GM21390 (cell line): ENCODE measurements around the gene CEP112.

ENCODE experiments used
- ATAC-seq: cut with Tn5 transposase; IDR thresholded peaks from one replicate; pipeline ENCODE4 v1.9.1; 2021; ENCODE audit not compliant: unreplicated experiment

Gene CEP112

DNA sequence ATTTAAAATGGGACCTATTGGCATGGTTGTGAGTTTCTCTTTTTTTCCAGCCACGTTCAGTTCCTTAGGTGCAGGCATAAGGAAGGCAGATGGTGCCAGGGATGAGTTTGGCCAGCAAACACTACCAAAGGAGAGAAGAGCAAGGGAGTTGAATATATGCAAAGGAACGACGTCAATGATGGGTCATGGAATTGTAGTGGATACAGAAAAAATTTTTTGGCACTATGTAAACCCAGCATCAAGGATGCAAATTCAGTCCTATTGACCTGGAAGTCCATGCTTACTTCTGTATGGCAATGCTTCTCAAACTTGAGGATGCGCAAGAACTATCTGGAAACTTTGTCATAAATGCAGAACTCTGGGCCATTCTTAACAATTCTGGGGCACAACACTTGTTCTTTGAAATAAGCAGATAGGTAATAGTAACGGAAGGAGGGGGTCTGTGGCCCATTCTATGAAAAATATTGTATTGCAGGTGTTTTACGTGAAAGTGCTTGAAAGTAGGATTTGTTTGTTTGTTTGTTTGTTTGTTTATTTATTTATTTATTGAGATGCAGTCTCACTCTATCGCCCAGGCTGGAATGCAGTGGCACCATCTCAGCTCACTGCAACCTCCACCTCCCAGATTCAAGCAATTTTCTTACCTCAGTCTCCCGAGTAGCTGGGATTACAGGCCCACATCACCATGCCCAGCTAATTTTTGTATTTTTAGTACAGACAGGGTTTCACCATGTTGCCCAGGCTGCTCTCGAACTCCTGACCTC is 19.3 kb upstream of the CEP112 start:
- no peak for ATAC-seq

DNA sequence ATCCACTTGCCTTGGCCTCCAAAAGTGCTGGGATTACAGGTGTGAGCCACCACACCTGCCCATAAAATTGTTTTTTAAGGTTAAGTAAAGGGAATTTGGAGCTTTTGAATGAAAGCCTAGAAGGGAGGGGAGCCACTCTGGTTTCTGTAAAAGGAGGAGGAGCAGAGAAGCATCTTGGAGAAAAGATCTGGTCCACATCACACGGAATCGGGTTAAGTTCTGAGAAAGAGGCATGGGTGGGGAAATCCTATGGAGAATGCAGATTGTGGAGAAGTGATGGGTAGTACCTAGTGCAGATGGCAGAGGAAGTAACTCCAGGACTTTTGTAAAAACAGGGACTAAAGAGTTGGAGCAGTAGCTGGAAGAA is 18.3 kb upstream of the CEP112 start:
- no peak for ATAC-seq

GRCh38 chr17:66207936-66208335 is 16.0 kb upstream of the CEP112 start:
- no peak for ATAC-seq

- no peak for ATAC-seq
Measured at GRCh38 chr17:66203274-66204015, 11.5 kb upstream of the CEP112 start.

DNA sequence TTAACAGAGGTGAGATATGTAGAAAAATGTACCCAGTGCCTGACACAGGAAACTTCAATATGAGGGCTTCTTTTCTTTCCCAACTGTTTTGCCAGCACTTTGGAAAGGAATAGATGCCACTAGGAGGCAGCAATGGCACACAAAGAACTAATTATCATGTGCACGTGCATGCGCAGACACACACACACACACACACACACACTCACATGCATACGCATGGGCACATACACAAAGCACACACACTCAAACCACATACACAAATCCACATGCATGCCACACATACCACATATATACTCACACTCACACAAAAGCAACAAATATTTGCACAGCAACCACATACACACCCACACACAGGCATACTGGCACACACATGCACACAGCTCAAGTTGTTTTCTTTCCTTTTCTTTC is 8.8 kb upstream of the CEP112 start:
- ATAC-seq, result no peak

DNA sequence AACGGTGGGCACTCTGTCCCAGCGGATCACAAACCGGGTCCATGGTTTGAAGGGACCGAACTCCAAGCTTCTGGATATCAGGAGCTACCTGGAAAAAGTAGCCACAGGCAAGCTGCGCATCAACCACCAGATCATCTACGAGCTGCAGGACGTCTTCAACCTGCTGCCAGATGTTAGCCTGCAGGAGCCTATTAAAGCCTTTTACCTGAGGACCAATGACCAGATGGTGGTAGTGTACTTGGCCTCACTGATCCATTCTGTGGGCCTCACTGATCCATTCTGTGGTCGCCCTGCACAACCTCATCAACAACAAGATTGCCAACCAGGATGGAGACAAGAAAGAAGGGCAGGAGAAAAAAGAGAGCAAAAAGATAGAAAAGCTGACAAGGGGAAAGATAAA is 6.3 kb upstream of the CEP112 start:
- ATAC-seq, result no peak

DNA sequence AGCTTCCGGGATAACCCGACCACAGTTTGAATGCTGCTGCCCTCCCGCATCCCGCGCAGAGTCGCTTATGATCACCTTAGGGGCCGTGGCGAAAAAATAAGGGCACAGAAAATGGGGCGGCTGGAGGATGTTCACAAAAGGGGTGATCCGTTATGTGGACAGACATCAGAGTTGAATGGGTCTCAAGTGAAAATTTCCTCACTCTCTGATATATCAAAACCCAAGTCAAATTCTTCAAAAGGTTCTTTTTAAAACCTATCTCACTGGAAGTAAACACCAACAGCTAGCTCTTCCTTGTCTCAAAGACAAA is 400 bp upstream of the CEP112 start:
- ATAC-seq, result no peak

DNA sequence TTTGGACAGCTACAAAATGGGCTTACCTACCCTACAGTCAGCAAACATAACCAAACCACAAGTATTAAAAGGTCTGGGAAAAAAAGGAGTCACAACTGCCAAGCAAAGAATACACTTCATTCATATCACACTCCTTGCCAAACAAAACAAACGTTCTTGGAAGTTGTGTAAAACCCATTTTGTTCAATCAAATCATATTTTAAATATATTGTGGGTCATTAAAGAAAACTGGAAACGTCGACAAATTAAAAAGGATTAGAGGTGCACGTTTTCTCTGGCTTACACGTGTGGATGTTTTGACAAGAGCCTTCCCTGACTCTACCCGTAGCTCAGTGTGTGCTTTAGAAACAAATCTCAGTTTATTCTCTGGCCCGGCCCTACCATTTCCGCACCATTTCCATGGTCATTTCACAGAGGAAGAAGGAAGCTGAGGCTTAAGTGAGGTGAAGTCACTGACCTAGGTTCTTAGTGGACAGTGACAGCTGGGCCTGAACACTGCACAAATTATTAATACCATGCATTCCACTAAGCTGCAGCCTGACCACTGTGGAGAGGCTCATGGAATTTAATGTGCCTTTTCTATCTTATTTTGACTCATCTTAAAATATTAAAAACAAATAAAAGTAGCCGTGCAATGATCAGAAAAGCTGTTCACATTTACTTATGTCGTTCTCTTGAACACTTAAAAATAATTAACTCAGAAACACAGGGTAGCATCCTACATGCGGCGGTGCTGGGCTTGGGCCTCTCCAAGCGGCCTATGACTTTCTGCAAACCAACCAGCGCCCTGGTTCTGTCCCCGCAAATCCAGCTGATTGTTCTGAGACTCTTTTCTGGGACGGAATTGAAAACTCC is 968 bp downstream of the CEP112 start:
- no peak for ATAC-seq

GRCh38 chr17:66187718-66188117 is 4.2 kb downstream of the CEP112 start:
- no peak for ATAC-seq

DNA sequence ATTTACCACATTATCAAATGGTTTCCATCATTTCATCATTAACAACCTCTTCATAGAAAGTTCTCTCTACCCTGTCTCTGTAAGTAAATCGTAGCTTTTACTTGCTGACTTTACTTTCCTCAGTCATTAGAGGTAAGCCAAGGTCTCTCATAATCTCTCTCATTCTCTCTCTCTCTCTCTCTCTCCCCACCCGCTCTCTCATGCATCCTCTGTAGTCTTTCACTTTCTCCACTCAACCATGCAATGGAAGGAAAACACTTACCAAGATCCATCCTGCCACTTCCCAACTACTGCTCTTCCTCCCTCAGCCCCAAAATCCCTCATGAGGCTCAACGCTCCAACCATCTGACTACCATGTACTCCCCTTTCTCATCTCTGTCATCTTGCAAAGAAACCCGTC is 6.1 kb downstream of the CEP112 start:
- no peak for ATAC-seq

GRCh38 chr17:66184392-66184791 is 7.5 kb downstream of the CEP112 start:
- ATAC-seq, result no peak

DNA sequence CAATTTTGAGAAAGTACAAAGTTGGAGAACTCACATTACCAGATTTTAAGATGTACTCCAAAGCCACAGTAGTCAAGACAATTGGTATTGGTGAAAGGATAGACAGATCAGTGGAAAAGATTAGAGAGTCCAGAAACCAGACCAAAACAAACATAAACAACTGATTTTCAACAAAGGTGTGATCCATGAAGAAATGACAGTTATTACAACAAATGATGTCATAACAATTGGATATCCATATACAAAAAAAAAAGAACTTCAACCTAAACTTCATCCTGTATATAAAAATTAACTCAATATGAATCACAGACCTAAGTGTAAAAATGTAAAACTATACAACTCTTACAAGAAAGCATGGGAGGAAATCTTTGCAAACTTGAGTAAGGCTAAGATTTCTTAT is 8.4 kb downstream of the CEP112 start:
- ATAC-seq, result no peak

DNA sequence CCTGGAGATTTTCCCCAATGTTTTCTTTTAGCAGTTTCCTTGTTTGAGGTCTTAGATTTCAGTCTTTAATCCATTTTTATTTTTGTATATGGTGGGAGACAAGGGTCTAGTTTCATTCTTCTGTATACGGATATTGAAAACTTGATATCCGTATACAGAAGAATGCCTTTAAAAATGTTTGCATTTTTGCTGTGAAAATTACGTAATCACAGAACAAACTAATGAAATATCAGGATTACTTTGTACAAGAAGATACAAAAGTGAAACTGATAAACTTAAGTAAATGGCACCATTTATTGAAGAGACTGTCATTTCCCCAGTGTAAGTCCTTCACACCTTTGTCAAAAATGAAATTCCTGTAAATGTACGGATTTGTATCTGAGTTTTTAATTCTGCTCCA is 13.3 kb downstream of the CEP112 start:
- no peak for ATAC-seq

DNA sequence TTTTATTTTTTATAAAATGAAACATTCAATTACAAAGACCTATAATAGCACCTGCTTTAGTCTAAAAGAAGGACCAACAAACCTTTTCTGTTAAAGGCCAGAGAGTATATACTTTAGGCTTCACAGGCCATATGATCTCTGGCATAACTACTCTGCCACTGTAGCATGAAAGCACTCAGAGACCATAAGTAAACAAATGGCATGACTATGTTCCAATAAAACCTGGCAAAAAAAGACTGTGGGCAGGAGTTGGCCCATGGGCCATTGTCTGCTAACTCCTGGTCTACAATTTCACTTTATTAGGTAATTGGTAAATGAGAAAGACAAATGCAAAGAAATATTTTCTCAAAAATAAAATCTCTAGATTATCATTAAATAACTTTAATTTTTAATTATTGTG is 14.9 kb downstream of the CEP112 start:
- ATAC-seq, result no peak

- no peak for ATAC-seq
Measured at GRCh38 chr17:66175892-66176291, 16.0 kb downstream of the CEP112 start.

- no peak for ATAC-seq
Measured at GRCh38 chr17:66172691-66173223, 19.2 kb downstream of the CEP112 start.

DNA sequence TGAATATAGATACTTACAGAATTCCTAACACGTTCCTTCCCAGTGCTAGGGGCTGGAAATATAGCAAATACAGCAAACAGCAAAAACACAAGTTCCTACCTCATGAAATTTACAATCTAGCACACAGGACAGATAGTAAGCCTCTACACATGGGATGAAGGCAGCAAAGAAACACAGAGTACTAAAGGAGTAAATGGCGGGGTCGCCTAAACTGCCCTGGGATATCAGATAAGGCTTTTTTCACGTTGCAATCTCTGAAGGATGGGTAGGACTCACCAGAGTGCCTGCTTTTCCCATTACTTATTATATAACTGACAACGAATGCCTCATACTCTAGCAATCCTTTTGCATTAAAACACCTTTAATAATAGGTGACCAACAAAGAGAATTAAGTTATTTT is 19.8 kb downstream of the CEP112 start:
- ATAC-seq, result no peak

GRCh38 chr17:66171692-66172091 is 20.2 kb downstream of the CEP112 start:
- no peak for ATAC-seq

DNA sequence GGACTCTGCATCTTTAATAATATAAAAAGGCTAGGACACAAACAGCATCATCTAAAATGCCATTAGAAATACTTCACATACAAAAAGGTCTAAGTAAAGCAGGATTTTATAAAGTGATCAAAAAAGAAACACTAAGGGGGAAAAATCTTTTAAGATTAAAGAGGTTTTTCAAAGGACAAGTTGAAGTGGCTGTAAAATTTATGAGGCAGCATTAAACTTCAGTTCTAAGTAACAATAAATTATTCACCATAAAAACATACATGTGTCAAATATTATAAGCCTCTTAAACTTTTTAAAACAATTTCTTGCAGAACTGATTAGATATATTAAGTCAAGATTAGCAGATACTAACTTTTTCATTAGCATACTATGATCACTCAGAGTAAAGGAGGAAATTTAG is 20.8 kb downstream of the CEP112 start:
- ATAC-seq, result no peak

- no peak for ATAC-seq
Measured at GRCh38 chr17:66169839-66170238, 22.1 kb downstream of the CEP112 start.

GRCh38 chr17:66167189-66167815 is 24.6 kb downstream of the CEP112 start:
- no peak for ATAC-seq
